GM12878 (cell line): ENCODE results near the gene SMAD2. TPM values are rescaled to one million over a fixed set of nuclear protein-coding genes. Genes with fewer than 3 reads are reported as not detected.
"Not testable (repeated sequence)": the region's sequence is repeated elsewhere in the genome, so short reads cannot be mapped to it uniquely, and the experiment has no call there.

Experiments
- ATAC-seq: fragments of 200-7000 bp; cut with Tn5 transposase; 3 replicates; pipeline ENCODE4 v1.9.1; 2020; ENCODE audit warnings: mild to moderate bottlenecking, moderate library complexity
- BruUV-seq: library from RNA; stranded (reverse); fragments of 400-500 nt; replicated peaks from 2 replicates; lab custom pipeline; 2021; lab: Mats Ljungman, UMichigan
- CTCF ChIA-PET: fragments of 300-600 bp; sonication (Branson Sonifier 250); formaldehyde crosslinking; extraction: SDS; loops from one replicate; lab custom pipeline; 2021; ENCODE audit warnings: inconsistent platforms; lab: Yijun Ruan, JAX
- POLR2A ChIA-PET: fragments of 350-600 bp; formaldehyde crosslinking; extraction: SDS; loops from one replicate; lab custom pipeline; 2021; ENCODE audit warnings: inconsistent platforms; lab: Charles Lee
- RAD21 ChIA-PET: fragments of 300-600 bp; sonication (Branson Sonifier 250); formaldehyde crosslinking; loops from one replicate; lab custom pipeline; 2023; ENCODE audit warnings: antibody characterized with exemption; ENCODE audit not compliant: unreplicated experiment; lab: Charles Lee
- SMC1A ChIA-PET: fragments of 300-600 bp; sonication (Branson Sonifier 250); formaldehyde crosslinking; loops from one replicate; lab custom pipeline; 2023; ENCODE audit not compliant: unreplicated experiment, uncharacterized antibody; lab: Charles Lee
- DNase-seq: peaks from one replicate; pipeline ENCODE4 v3.0.0-alpha.2; 2011; ENCODE audit warnings: low read depth, low spot score
- FAIRE-seq: peaks from 3 replicates; lab custom pipeline; 2011; peaks lifted over from hg19 to GRCh38; lab: Jason Lieb, UNC
- H2AFZ ChIP-seq: 2 replicates; pipeline ENCODE4 v1.6.0; 2011; ENCODE audit warnings: low read depth, low read length, control low read depth; ENCODE audit not compliant: control insufficient read depth
- H3K27ac ChIP-seq: 2 replicates; pipeline ENCODE4 v1.5.1; 2011; ENCODE audit warnings: control low read depth; ENCODE audit not compliant: control insufficient read depth, insufficient read depth
- H3K27me3 ChIP-seq, 2 experiments: replicated peaks in 1 of 2; 2 replicates each; pipeline versions ENCODE4 v1.6.0 to v1.6.1; 2011; ENCODE audit warnings: low read length in 1 of 2; ENCODE audit not compliant: control insufficient read depth in 2 of 2, insufficient read depth in 2 of 2
- H3K36me3 ChIP-seq, 2 experiments: 2 replicates each; pipeline ENCODE4 v1.5.1; 2011; ENCODE audit warnings: low read length in 1 of 2; ENCODE audit not compliant: control insufficient read depth in 2 of 2, insufficient read depth in 2 of 2
- H3K4me1 ChIP-seq: 2 replicates; pipeline ENCODE4 v1.6.1; 2011; ENCODE audit warnings: mild to moderate bottlenecking, low read length, moderate library complexity, mixed read lengths; ENCODE audit not compliant: control insufficient read depth, insufficient read depth
- H3K4me2 ChIP-seq: 2 replicates; pipeline ENCODE4 v1.6.0; 2011; ENCODE audit warnings: control low read depth; ENCODE audit not compliant: control insufficient read depth, insufficient read depth
- H3K4me3 ChIP-seq: fragments of 200-600 bp; sonication (generic); 2 replicates; pipeline ENCODE4 v1.5.1; 2016
- H3K79me2 ChIP-seq: 2 replicates; pipeline ENCODE4 v1.6.0; 2011; ENCODE audit warnings: low read length; ENCODE audit not compliant: control insufficient read depth, insufficient read depth
- H3K9ac ChIP-seq: 2 replicates; pipeline ENCODE4 v1.8.0; 2011; ENCODE audit warnings: low read length, control low read depth, mixed read lengths; ENCODE audit not compliant: control insufficient read depth, insufficient read depth
- H3K9me3 ChIP-seq: replicated peaks from 3 replicates; pipeline ENCODE4 v1.5.1; 2011; ENCODE audit warnings: mild to moderate bottlenecking, low read length; ENCODE audit not compliant: control insufficient read depth, insufficient read depth
- H4K20me1 ChIP-seq: 2 replicates; pipeline ENCODE4 v1.6.0; 2011; ENCODE audit not compliant: control insufficient read depth, insufficient read depth
- CEBPZ ChIP-seq: fragments of 150-350 bp; IDR thresholded peaks from 2 replicates; pipeline ENCODE4 v1.6.1; 2016; ENCODE audit warnings: low read depth, low read length
- CHD4 ChIP-seq: fragments of 200-600 bp; sonication (generic); IDR thresholded peaks from 2 replicates; pipeline ENCODE4 v1.6.1; 2016; ENCODE audit warnings: mild to moderate bottlenecking
- E2F8 ChIP-seq: fragments of 450-650 bp; IDR thresholded peaks from 2 replicates; pipeline ENCODE4 v1.6.1; 2018; ENCODE audit warnings: mild to moderate bottlenecking, low read depth, moderate library complexity; ENCODE audit not compliant: partially characterized antibody
- IRF3 ChIP-seq: fragments of 450-650 bp; IDR thresholded peaks from 2 replicates; pipeline ENCODE4 v1.6.1; 2014; ENCODE audit warnings: mild to moderate bottlenecking
- KAT2A ChIP-seq: conservative IDR thresholded peaks from 2 replicates; pipeline ENCODE4 v1.6.1; 2011; ENCODE audit warnings: low read depth, low read length; ENCODE audit not compliant: control insufficient read depth
- SKIL ChIP-seq: fragments of 450-650 bp; IDR thresholded peaks from 2 replicates; pipeline ENCODE4 v1.6.1; 2017; ENCODE audit warnings: mild to moderate bottlenecking, low read depth, inconsistent platforms; ENCODE audit not compliant: poor library complexity, severe bottlenecking
- ZBTB40 ChIP-seq: fragments of 450-650 bp; IDR thresholded peaks from 2 replicates; pipeline ENCODE4 v1.6.1; 2016; ENCODE audit warnings: mild to moderate bottlenecking, moderate library complexity, borderline replicate concordance
- WGBS: methylation state at CpG from one replicate; pipeline ENCODE4 v1.1.6; 2016; ENCODE audit warnings: low lambda C conversion rate; ENCODE audit not compliant: insufficient replicate concordance, insufficient coverage; ENCODE audit errors: missing lambda C conversion rate; 5-methylcytosine and 5-hydroxymethylcytosine counted together
- in situ Hi-C: fragments of 300-500 bp; cut with MboI; formaldehyde crosslinking; loops from 9 replicates; pipeline ENCODE4 v1.14.3; 2018; ENCODE audit warnings: mixed read lengths
- intact Hi-C: fragments of 100-400 bp; cut with micrococcal nuclease; formaldehyde crosslinking; loops from one replicate; pipeline ENCODE4 v1.14.2; 2022; ENCODE audit not compliant: unreplicated experiment
- polyA plus RNA-seq, 11 experiments: library from polyadenylated mRNA; depleted of rRNA in 4 of 11; unstranded in 6 of 11; stranded (reverse) in 5 of 11; fragments of >200 nt; fragmentation: Nextera tagmentation in 4 of 11; fragmentation: Illumina TruSeq in 1 of 11; extraction: Ambion mirVana in 4 of 11; extraction: Trizol in 1 of 11; gene quantifications; 1 replicate in 1 of 11; 2 replicates in 10 of 11; pipeline versions ENCODE4 v1.2.1 to v1.2.3, GENCODE V29; 2011 to 2016; ENCODE audit warnings: inconsistent platforms in 2 of 11, missing spikeins in 2 of 11, low read depth in 1 of 11
- total RNA-seq, 4 experiments: library from RNA; depleted of rRNA in 3 of 4; stranded (reverse); fragments of >200 nt in 3 of 4; fragmentation: Illumina TruSeq in 1 of 4; extraction: Trizol in 1 of 4; gene quantifications; 2 replicates each; pipeline versions ENCODE4 v1.2.1 to v1.2.3, GENCODE V29; 2013 to 2021

SMAD2 gene
- total and polyA plus RNA-seq, 10 of the 15 experiments (the other 5 are each of a cell fraction or from before 2014, with no cell fraction given) = 28.8 to 111 (median 65.8) TPM

GRCh38 chr18:47829831-47830230 lies 100.6 kb downstream of the SMAD2 start (continued):
- no peak for TF ChIP-seq ZBTB40
- no peak for TF ChIP-seq CHD4
- TF ChIP-seq IRF3 = no peak
- TF ChIP-seq SKIL = no peak
- no peak for TF ChIP-seq CEBPZ
- TF ChIP-seq KAT2A = no peak
- no peak for TF ChIP-seq E2F8

- H3K9me3 ChIP-seq, H4K20me1 ChIP-seq, H3K27ac ChIP-seq, BruUV-seq, H3K27me3 ChIP-seq, RAD21 ChIA-PET, intact Hi-C loops, POLR2A ChIA-PET, H3K4me3 ChIP-seq, DNase-seq, ATAC-seq, H3K4me1 ChIP-seq, CTCF ChIA-PET, in situ Hi-C loops, H3K9ac ChIP-seq, H3K36me3 ChIP-seq, FAIRE-seq, H3K79me2 ChIP-seq, H3K4me2 ChIP-seq, SMC1A ChIA-PET, H2AFZ ChIP-seq: not testable (repeated sequence)
- WGBS = 97% methylated on average over 25 of the region's 34 CpGs
Measured at GRCh38 chr18:47828031-47828430, 102.4 kb downstream of the SMAD2 start.
